WTC11 (cell line): ENCODE results near the gene ZNF470. TPM values are rescaled to one million over a fixed set of nuclear protein-coding genes. Genes with fewer than 3 reads are reported as not detected.
A peak's percentile ranks its signal among the peaks of the same experiment; 100 is the strongest.

Experiments used
- ATAC-seq: fragments of 200-7000 bp; cut with Tn5 transposase; 2 replicates; pipeline ENCODE4 v1.10.0; 2021; ENCODE audit warnings: mild to moderate bottlenecking, moderate library complexity
- CTCF ChIA-PET: fragments of 300-600 bp; sonication (Branson Sonifier 250); formaldehyde crosslinking; loops from one replicate; lab custom pipeline; 2021; ENCODE audit warnings: antibody characterized with exemption; lab: Charles Lee
- POLR2A ChIA-PET: fragments of 350-600 bp; sonication (Branson Sonifier 250); formaldehyde crosslinking; loops from one replicate; lab custom pipeline; 2021; ENCODE audit warnings: antibody characterized with exemption; lab: Charles Lee
- DNase-seq: peaks from one replicate; pipeline ENCODE4 v3.0.0; 2021; ENCODE audit warnings: low spot score
- H3K27ac Mint-ChIP-seq: 2 replicates; pipeline ENCODE4 v1.8.0; 2021; ENCODE audit warnings: mixed read lengths
- H3K27me3 Mint-ChIP-seq: 2 replicates; pipeline ENCODE4 v1.8.0; 2021; ENCODE audit warnings: low read depth, mild to moderate bottlenecking, moderate library complexity, mixed read lengths
- H3K36me3 Mint-ChIP-seq: 2 replicates; pipeline ENCODE4 v1.8.0; 2021; ENCODE audit warnings: mixed read lengths
- H3K4me1 Mint-ChIP-seq: 2 replicates; pipeline ENCODE4 v1.8.0; 2022; ENCODE audit warnings: mixed read lengths
- H3K4me3 Mint-ChIP-seq: 2 replicates; pipeline ENCODE4 v1.8.0; 2021; ENCODE audit warnings: mild to moderate bottlenecking, moderate library complexity, mixed read lengths
- H3K9me3 Mint-ChIP-seq: 2 replicates; pipeline ENCODE4 v1.8.0; 2021; ENCODE audit warnings: mixed read lengths
- E2F1 ChIP-seq: sonication (generic); formaldehyde crosslinking; IDR thresholded peaks from 2 replicates; pipeline ENCODE4 v1.8.0; 2022; ENCODE audit warnings: mild to moderate bottlenecking, missing genetic modification reagents
- FOXJ3 ChIP-seq: sonication (generic); formaldehyde crosslinking; IDR thresholded peaks from 2 replicates; pipeline ENCODE4 v1.9.0; 2021; ENCODE audit warnings: missing genetic modification reagents, mild to moderate bottlenecking, borderline replicate concordance
- FOXK1 ChIP-seq: sonication (generic); formaldehyde crosslinking; IDR thresholded peaks from 2 replicates; pipeline ENCODE4 v1.8.0; 2022; ENCODE audit warnings: mild to moderate bottlenecking, moderate library complexity, missing genetic modification reagents
- GABPB1 ChIP-seq: sonication (generic); formaldehyde crosslinking; IDR thresholded peaks from 2 replicates; pipeline ENCODE4 v1.8.1; 2023; ENCODE audit warnings: mild to moderate bottlenecking, missing genetic modification reagents
- MAX ChIP-seq: sonication (generic); formaldehyde crosslinking; IDR thresholded peaks from 2 replicates; pipeline ENCODE4 v1.8.0; 2022; ENCODE audit warnings: mild to moderate bottlenecking, missing genetic modification reagents
- MXD4 ChIP-seq: fragments of 250-450 bp; sonication (Bioruptor Pico); IDR thresholded peaks from 2 replicates; pipeline ENCODE4 v1.8.0; 2021; ENCODE audit warnings: mild to moderate bottlenecking, moderate library complexity, borderline replicate concordance
- NFYB ChIP-seq: sonication (generic); formaldehyde crosslinking; conservative IDR thresholded peaks from 2 replicates; pipeline ENCODE4 v1.8.0; 2022; ENCODE audit warnings: low read depth, missing genetic modification reagents
- PREB ChIP-seq: sonication (generic); formaldehyde crosslinking; IDR thresholded peaks from 2 replicates; pipeline ENCODE4 v1.8.1; 2022; ENCODE audit warnings: mild to moderate bottlenecking, missing genetic modification reagents, moderate library complexity, borderline replicate concordance
- RELA ChIP-seq: sonication (generic); formaldehyde crosslinking; IDR thresholded peaks from 2 replicates; pipeline ENCODE4 v1.8.1; 2022; ENCODE audit warnings: missing genetic modification reagents, mild to moderate bottlenecking, borderline replicate concordance
- RORB ChIP-seq: fragments of 250-450 bp; sonication (Bioruptor Pico); IDR thresholded peaks from 2 replicates; pipeline ENCODE4 v1.9.0; 2021; ENCODE audit warnings: mild to moderate bottlenecking
- SMAD3 ChIP-seq: sonication (generic); formaldehyde crosslinking; IDR thresholded peaks from 2 replicates; pipeline ENCODE4 v1.8.0; 2022; ENCODE audit warnings: missing genetic modification reagents, mild to moderate bottlenecking, borderline replicate concordance
- SOX15 ChIP-seq: fragments of 250-450 bp; sonication (Bioruptor Pico); IDR thresholded peaks from 2 replicates; pipeline ENCODE4 v1.9.0; 2021; ENCODE audit warnings: mild to moderate bottlenecking
- STAT6 ChIP-seq: sonication (generic); formaldehyde crosslinking; conservative IDR thresholded peaks from 2 replicates; pipeline ENCODE4 v1.8.1; 2023; ENCODE audit warnings: mild to moderate bottlenecking, low read depth, missing genetic modification reagents, moderate library complexity
- USF2 ChIP-seq: sonication (generic); formaldehyde crosslinking; IDR thresholded peaks from 2 replicates; pipeline ENCODE4 v1.8.1; 2023; ENCODE audit warnings: mild to moderate bottlenecking, missing genetic modification reagents, moderate library complexity
- ZNF121 ChIP-seq: sonication (generic); formaldehyde crosslinking; IDR thresholded peaks from 2 replicates; pipeline ENCODE4 v1.8.0; 2023; ENCODE audit warnings: missing genetic modification reagents
- ZNF396 ChIP-seq: fragments of 250-450 bp; sonication (Bioruptor Pico); IDR thresholded peaks from 2 replicates; pipeline ENCODE4 v1.8.0; 2021; ENCODE audit warnings: mild to moderate bottlenecking, moderate library complexity, borderline replicate concordance
- ZSCAN18 ChIP-seq: fragments of 250-450 bp; sonication (Bioruptor Pico); IDR thresholded peaks from 2 replicates; pipeline ENCODE4 v2.1.2; 2022; ENCODE audit warnings: mild to moderate bottlenecking, moderate library complexity
- total RNA-seq: library from RNA; stranded (reverse); gene quantifications from 3 replicates; pipeline ENCODE4 v1.2.3, GENCODE V29; 2021

The ZNF470 gene
- total RNA-seq, 1 experiment from 2014 or later = 6.5 TPM

GRCh38 chr19:56595548-56595899 is 28.3 kb downstream of the ZNF470 start (continued):
- TF ChIP-seq STAT6 (no peak), MAX (CRISPR knock-in tag) (peak; percentile 5; the same call in 1 of the 2 replicates), ZNF121 (CRISPR knock-in tag) (no peak), RELA (CRISPR knock-in tag) (no peak), PREB (CRISPR knock-in tag) (no peak), ZNF396 (no peak), FOXK1 (no peak), RORB (CRISPR knock-in tag) (no peak), NFYB (CRISPR knock-in tag) (no peak)
- TF ChIP-seq, all 79 proteins: peak for 2

GRCh38 chr19:56596676-56597075 is 29.4 kb downstream of the ZNF470 start:
- CTCF ChIA-PET = no interaction called here

More at GRCh38 chr19:56596676-56597075, 29.4 kb downstream of the ZNF470 start:
- H3K9me3 Mint-ChIP-seq = peaks cover 33% of the 10 kb centered on the region
- no peak for TF ChIP-seq STAT6
- TF ChIP-seq E2F1 (CRISPR knock-in tag) = no peak
- no peak for TF ChIP-seq USF2
- no peak for TF ChIP-seq SOX15 (CRISPR knock-in tag)
- TF ChIP-seq GABPB1 (CRISPR knock-in tag) = no peak
- no peak for TF ChIP-seq FOXJ3
- no peak for TF ChIP-seq RORB (CRISPR knock-in tag)
- no peak for TF ChIP-seq SMAD3 (CRISPR knock-in tag)
- no peak for TF ChIP-seq ZSCAN18 (CRISPR knock-in tag)
- no peak for TF ChIP-seq MXD4 (CRISPR knock-in tag)
- TF ChIP-seq, all 79 proteins: peak for 0
- ATAC-seq (no peak), DNase-seq (no peak)
- peaks cover 11% of the 10 kb centered on the region for H3K4me1 Mint-ChIP-seq
- POLR2A ChIA-PET = no interaction called here
- peaks cover 19% of the 10 kb centered on the region for H3K27me3 Mint-ChIP-seq
- H3K27ac Mint-ChIP-seq = no peak overlapping the region
- peaks cover 24% of the 10 kb centered on the region for H3K36me3 Mint-ChIP-seq
- H3K4me3 Mint-ChIP-seq = peak overlapping the region; percentile 92
